ENCODE data around the gene ZNF385B. TPM values are rescaled to one million over a fixed set of nuclear protein-coding genes. Genes with fewer than 3 reads are reported as not detected.

Gene ZNF385B
- total RNA-seq, 1 experiment from 2014 or later = 0.28 TPM

GRCh38 chr2:179893616-179894015, 32.2 kb upstream of the ZNF385B start:
- intact Hi-C loops (cut with micrococcal nuclease; ENCODE audit: unreplicated experiment) (no loop called here), in situ Hi-C loops (cut with HindIII; ENCODE audit: low pct_unique_long_range_greater_than_20kb, low sequenced_read_pairs) (no loop called here)
- DNase-seq (ENCODE audit: low read depth, low spot score) = no peak
- ATAC-seq = no peak
- BruUV-seq (replicated peaks) = no TSS peak
- TF ChIP-seq, protein P1, sequence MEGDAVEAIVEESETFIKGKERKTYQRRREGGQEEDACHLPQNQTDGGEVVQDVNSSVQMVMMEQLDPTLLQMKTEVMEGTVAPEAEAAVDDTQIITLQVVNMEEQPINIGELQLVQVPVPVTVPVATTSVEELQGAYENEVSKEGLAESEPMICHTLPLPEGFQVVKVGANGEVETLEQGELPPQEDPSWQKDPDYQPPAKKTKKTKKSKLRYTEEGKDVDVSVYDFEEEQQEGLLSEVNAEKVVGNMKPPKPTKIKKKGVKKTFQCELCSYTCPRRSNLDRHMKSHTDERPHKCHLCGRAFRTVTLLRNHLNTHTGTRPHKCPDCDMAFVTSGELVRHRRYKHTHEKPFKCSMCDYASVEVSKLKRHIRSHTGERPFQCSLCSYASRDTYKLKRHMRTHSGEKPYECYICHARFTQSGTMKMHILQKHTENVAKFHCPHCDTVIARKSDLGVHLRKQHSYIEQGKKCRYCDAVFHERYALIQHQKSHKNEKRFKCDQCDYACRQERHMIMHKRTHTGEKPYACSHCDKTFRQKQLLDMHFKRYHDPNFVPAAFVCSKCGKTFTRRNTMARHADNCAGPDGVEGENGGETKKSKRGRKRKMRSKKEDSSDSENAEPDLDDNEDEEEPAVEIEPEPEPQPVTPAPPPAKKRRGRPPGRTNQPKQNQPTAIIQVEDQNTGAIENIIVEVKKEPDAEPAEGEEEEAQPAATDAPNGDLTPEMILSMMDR (IDR thresholded peaks at IDR 0.05) = no peak
- no peak for TF ChIP-seq POLR2AphosphoS5 (IDR thresholded peaks at IDR 0.05; ENCODE audit: low read depth, low read length)
- TF ChIP-seq REST (IDR thresholded peaks at IDR 0.05; ENCODE audit: insufficient read depth in 1 of 2, low read depth in 2 of 2, low read length in 1 of 2) = no peak
- no peak for TF ChIP-seq SIN3A (IDR thresholded peaks at IDR 0.05; ENCODE audit: borderline replicate concordance, insufficient read depth, low read depth, low read length)
- no peak for TF ChIP-seq TCF7L2 (IDR thresholded peaks at IDR 0.05; ENCODE audit: low read depth, low read length)
- no peaks in the 10 kb centered on the region for H3K36me3 ChIP-seq (ENCODE audit: control insufficient read depth, insufficient read depth, low read length)
- H3K4me3 ChIP-seq (ENCODE audit: low read depth in 2 of 2, low read length in 2 of 2) = no peak overlapping the region
- no peaks in the 10 kb centered on the region for H3K27me3 ChIP-seq (ENCODE audit: control insufficient read depth, insufficient read depth, low read length)
- H3K4me1 ChIP-seq (ENCODE audit: control insufficient read depth, insufficient read depth, low read length) = no peaks in the 10 kb centered on the region
- CTCF ChIA-PET = no interaction called here
- no peak overlapping the region for H3K27ac ChIP-seq (ENCODE audit: low read length)
- POLR2A ChIA-PET = no interaction called here
- no peaks in the 10 kb centered on the region for H3K9me3 ChIP-seq (ENCODE audit: control insufficient read depth, insufficient read depth, low read depth, low read length)

GRCh38 chr2:179891237-179891636, 29.8 kb upstream of the ZNF385B start:
- CTCF ChIA-PET = no interaction called here
- in situ Hi-C loops (cut with HindIII; ENCODE audit: low pct_unique_long_range_greater_than_20kb, low sequenced_read_pairs) (no loop called here), intact Hi-C loops (cut with micrococcal nuclease; ENCODE audit: unreplicated experiment) (no loop called here)
- TF ChIP-seq POLR2AphosphoS5 (IDR thresholded peaks at IDR 0.05; ENCODE audit: low read depth, low read length) (no peak), SIN3A (IDR thresholded peaks at IDR 0.05; ENCODE audit: borderline replicate concordance, insufficient read depth, low read depth, low read length) (no peak), REST (IDR thresholded peaks at IDR 0.05; ENCODE audit: insufficient read depth in 1 of 2, low read depth in 2 of 2, low read length in 1 of 2) (no peak), TCF7L2 (IDR thresholded peaks at IDR 0.05; ENCODE audit: low read depth, low read length) (no peak)
- TF ChIP-seq, protein P1 (IDR thresholded peaks at IDR 0.05) = no peak
- ATAC-seq (no peak), DNase-seq (ENCODE audit: low read depth, low spot score) (no peak)
- no TSS peak for BruUV-seq (replicated peaks)
- H3K27me3 ChIP-seq (ENCODE audit: control insufficient read depth, insufficient read depth, low read length) = no peaks in the 10 kb centered on the region
- no peaks in the 10 kb centered on the region for H3K9me3 ChIP-seq (ENCODE audit: control insufficient read depth, insufficient read depth, low read depth, low read length)
- H3K36me3 ChIP-seq (ENCODE audit: control insufficient read depth, insufficient read depth, low read length) = no peaks in the 10 kb centered on the region
- no peaks in the 10 kb centered on the region for H3K4me1 ChIP-seq (ENCODE audit: control insufficient read depth, insufficient read depth, low read length)
- H3K4me3 ChIP-seq (ENCODE audit: low read depth in 2 of 2, low read length in 2 of 2) = no peak overlapping the region
- H3K27ac ChIP-seq (ENCODE audit: low read length) = no peak overlapping the region
- POLR2A ChIA-PET = no interaction called here

Data from Panc1 (cell line).